Activated CD4-positive, alpha-beta memory T cell treated with anti-CD3 and anti-CD28 coated beads for 36 hours (primary cell): Measurements from ENCODE around the gene TMTC4. TPM values are rescaled to one million over a fixed set of nuclear protein-coding genes. Genes with fewer than 3 reads are reported as not detected.

Source experiments
- CTCF ChIA-PET: fragments of 350-600 bp; sonication (Branson Sonifier 250); formaldehyde crosslinking; loops from one replicate; lab custom pipeline; 2021; ENCODE audit warnings: antibody characterized with exemption, inconsistent platforms; lab: Charles Lee
- POLR2A ChIA-PET: fragments of 350-600 bp; sonication (Branson Sonifier 250); formaldehyde crosslinking; loops from one replicate; lab custom pipeline; 2021; ENCODE audit warnings: antibody characterized with exemption; lab: Charles Lee
- DNase-seq: peaks from one replicate; pipeline ENCODE4 v3.0.0-alpha.2; 2020
- H3K27ac Mint-ChIP-seq: one replicate; pipeline ENCODE4 v1.8.0; 2021; ENCODE audit warnings: mixed read lengths
- H3K27me3 Mint-ChIP-seq: one replicate; pipeline ENCODE4 v1.8.0; 2021; ENCODE audit warnings: mixed read lengths
- H3K36me3 Mint-ChIP-seq: one replicate; pipeline ENCODE4 v1.8.0; 2021; ENCODE audit warnings: mixed read lengths
- H3K4me1 Mint-ChIP-seq: one replicate; pipeline ENCODE4 v1.8.0; 2021; ENCODE audit warnings: low read depth, mixed read lengths
- H3K4me3 Mint-ChIP-seq: one replicate; pipeline ENCODE4 v1.8.0; 2021; ENCODE audit warnings: mild to moderate bottlenecking, mixed read lengths
- H3K9me3 Mint-ChIP-seq: one replicate; pipeline ENCODE4 v1.8.0; 2021; ENCODE audit warnings: mixed read lengths
- intact Hi-C: fragments of 100-400 bp; cut with micrococcal nuclease; formaldehyde crosslinking; loops from one replicate; pipeline ENCODE4 v1.15.1; 2023
- total RNA-seq, 2 experiments: library from RNA; stranded (reverse); gene quantifications; one replicate each; pipeline ENCODE4 v1.2.3, GENCODE V29; 2021

TMTC4 gene
- total RNA-seq, 2 experiments from 2014 or later, result 14.4 to 14.7 TPM

- no peaks in the 10 kb centered on the region for H3K4me1 Mint-ChIP-seq
- H3K36me3 Mint-ChIP-seq, result peaks cover 2% of the 10 kb centered on the region
- ChIA-PET CTCF (no interaction called here), POLR2A (no interaction called here)
- intact Hi-C loops, result no loop called here
- no peak for DNase-seq
- H3K9me3 Mint-ChIP-seq, result no peaks in the 10 kb centered on the region
- no peak overlapping the region for H3K4me3 Mint-ChIP-seq
- no peak overlapping the region for H3K27ac Mint-ChIP-seq
- no peaks in the 10 kb centered on the region for H3K27me3 Mint-ChIP-seq
Observed at GRCh38 chr13:100566543-100566942, 108.1 kb downstream of the TMTC4 start.

DNA sequence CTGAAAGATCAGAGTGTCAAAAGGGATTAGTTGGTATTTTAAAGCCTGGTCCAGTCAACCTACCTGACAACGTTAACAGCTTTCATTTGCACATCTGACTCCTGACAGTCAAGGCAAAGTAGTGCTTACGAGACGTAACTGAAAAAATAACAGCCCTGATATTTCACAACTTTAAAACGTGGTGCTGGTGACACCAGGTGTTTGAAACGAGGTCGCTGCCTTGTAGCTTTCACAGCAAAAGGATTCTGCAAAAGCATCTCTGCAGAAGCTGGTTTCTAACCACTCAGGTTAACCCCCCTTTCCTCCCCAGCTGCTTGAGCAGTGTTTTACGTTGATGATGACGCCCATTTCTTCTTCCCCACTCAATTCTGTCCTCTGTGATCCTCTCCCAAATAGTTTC lies 109.3 kb downstream of the TMTC4 start:
- ChIA-PET CTCF (no interaction called here), POLR2A (no interaction called here)
- H3K9me3 Mint-ChIP-seq, result no peaks in the 10 kb centered on the region
- intact Hi-C loops, result no loop called here
- H3K27ac Mint-ChIP-seq, result no peak overlapping the region
- H3K4me3 Mint-ChIP-seq, result no peak overlapping the region
- no peaks in the 10 kb centered on the region for H3K27me3 Mint-ChIP-seq
- peaks cover 2% of the 10 kb centered on the region for H3K36me3 Mint-ChIP-seq
- no peaks in the 10 kb centered on the region for H3K4me1 Mint-ChIP-seq
- DNase-seq, result no peak

DNA sequence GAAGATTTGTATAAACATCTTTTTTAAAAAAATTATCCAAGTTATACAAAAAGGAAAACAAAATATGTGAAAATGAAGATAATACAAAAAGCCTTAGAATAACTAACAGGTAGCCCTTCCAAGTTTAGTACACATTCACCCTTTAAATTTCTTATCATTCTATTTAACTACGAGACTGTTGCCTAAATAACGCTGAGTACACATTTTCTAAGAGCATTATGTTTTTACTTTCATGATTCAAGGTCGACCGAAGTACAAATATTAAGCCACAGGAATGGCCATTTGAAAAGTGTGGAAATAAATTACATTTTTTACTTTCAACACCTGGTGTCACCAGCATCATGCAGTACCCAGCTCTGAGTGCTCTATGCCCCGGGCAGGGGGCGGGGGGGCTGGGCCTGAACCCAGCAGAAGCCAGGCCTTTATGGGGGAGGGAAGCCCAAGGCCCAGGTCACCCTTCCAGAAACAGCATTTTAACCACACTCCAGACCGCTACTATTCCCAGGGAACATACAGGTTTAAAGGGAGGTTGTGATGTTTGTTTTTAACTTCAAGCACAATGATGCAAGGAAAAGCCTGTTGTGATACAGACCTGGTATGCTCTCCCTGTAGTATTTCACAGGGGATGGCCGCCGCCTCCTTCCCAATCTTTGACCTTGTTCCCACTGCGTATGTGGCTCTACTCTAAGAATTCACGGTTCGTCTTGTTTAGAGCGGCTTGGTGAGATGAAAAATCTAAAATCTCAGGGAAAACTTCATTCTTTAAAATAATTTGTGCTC lies 110.0 kb downstream of the TMTC4 start:
- H3K4me3 Mint-ChIP-seq, result no peak overlapping the region
- ChIA-PET CTCF (interaction anchor here (1.5 kb wide), 1 partner anchor 8 kb away, joined by 5 read pairs; no protein-coding TSS in a partner anchor), POLR2A (no interaction called here)
- H3K4me1 Mint-ChIP-seq, result no peaks in the 10 kb centered on the region
- no peaks in the 10 kb centered on the region for H3K9me3 Mint-ChIP-seq
- peaks cover 2% of the 10 kb centered on the region for H3K36me3 Mint-ChIP-seq
- DNase-seq, result no peak
- intact Hi-C loops, result no loop called here
- H3K27me3 Mint-ChIP-seq, result no peaks in the 10 kb centered on the region
- no peak overlapping the region for H3K27ac Mint-ChIP-seq

GRCh38 chr13:100563779-100564178 lies 110.8 kb downstream of the TMTC4 start:
- intact Hi-C loops, result no loop called here
- Mint-ChIP-seq H3K36me3 (peaks cover 2% of the 10 kb centered on the region), H3K27me3 (no peaks in the 10 kb centered on the region), H3K27ac (no peak overlapping the region), H3K9me3 (no peaks in the 10 kb centered on the region), H3K4me3 (no peak overlapping the region), H3K4me1 (no peaks in the 10 kb centered on the region)
- POLR2A ChIA-PET, result no interaction called here
- CTCF ChIA-PET, result interaction anchor here (1.5 kb wide), 1 partner anchor 9 kb away, joined by 5 read pairs; no protein-coding TSS in a partner anchor
- DNase-seq, result no peak

DNA sequence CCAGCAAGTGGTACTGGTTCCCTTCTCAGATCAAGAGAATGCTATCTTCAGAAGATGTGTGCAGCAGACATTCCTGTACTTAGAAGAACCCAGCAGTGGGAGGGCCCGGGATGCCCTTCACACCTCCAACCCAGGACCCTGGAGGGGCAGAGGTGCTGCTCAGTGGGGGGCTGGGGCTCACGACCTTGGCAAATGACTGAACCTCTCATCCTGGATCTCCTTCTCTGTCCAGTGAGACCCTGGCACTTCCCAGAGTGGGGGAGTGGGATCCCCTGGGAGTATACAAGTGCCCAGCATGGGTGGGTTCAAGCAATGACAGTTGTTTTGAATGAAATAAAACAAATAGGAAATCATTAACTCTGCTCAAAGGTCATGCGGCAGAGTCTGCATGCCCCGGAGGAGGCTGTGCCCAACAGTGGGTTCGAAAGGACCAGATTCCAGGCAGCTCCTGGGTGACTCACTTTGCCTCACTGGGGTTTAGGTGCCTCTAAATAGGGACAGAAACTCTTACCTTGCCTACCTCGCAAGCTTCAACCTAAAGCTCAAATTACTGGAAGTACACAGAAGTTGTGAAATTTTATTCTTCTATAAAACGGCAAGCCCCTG lies 112.9 kb downstream of the TMTC4 start:
- Mint-ChIP-seq H3K27ac (no peak overlapping the region), H3K36me3 (peaks cover 2% of the 10 kb centered on the region), H3K27me3 (no peaks in the 10 kb centered on the region), H3K4me1 (no peaks in the 10 kb centered on the region), H3K9me3 (no peaks in the 10 kb centered on the region), H3K4me3 (no peak overlapping the region)
- ChIA-PET POLR2A (no interaction called here), CTCF (interaction anchor here (3.3 kb wide), 1 partner anchor 11 kb away, joined by 17 read pairs; no protein-coding TSS in a partner anchor)
- no peak for DNase-seq
- intact Hi-C loops, result no loop called here

- ChIA-PET POLR2A (no interaction called here), CTCF (interaction anchor here (3.3 kb wide), 1 partner anchor 12 kb away, joined by 17 read pairs; no protein-coding TSS in a partner anchor)
- H3K9me3 Mint-ChIP-seq, result no peaks in the 10 kb centered on the region
- intact Hi-C loops, result no loop called here
- no peaks in the 10 kb centered on the region for H3K4me1 Mint-ChIP-seq
- peaks cover 2% of the 10 kb centered on the region for H3K36me3 Mint-ChIP-seq
- no peaks in the 10 kb centered on the region for H3K27me3 Mint-ChIP-seq
- no peak overlapping the region for H3K4me3 Mint-ChIP-seq
- no peak overlapping the region for H3K27ac Mint-ChIP-seq
- DNase-seq, result no peak
Observed at GRCh38 chr13:100561158-100561499, 113.5 kb downstream of the TMTC4 start.

GRCh38 chr13:100560498-100561157 lies 114.0 kb downstream of the TMTC4 start:
- POLR2A ChIA-PET, result no interaction called here
- Mint-ChIP-seq H3K4me1 (no peaks in the 10 kb centered on the region), H3K9me3 (no peaks in the 10 kb centered on the region), H3K4me3 (no peak overlapping the region), H3K27me3 (no peaks in the 10 kb centered on the region), H3K27ac (no peak overlapping the region), H3K36me3 (peaks cover 2% of the 10 kb centered on the region)
- intact Hi-C loops, result no loop called here
- CTCF ChIA-PET, result interaction anchor here (1.0 to 3.3 kb wide), 3 partner anchors 12 to 644 kb away, joined by 3 to 17 read pairs (median 3); no protein-coding TSS in a partner anchor
- DNase-seq, result no peak

GRCh38 chr13:100559886-100560285 lies 114.7 kb downstream of the TMTC4 start:
- Mint-ChIP-seq H3K9me3 (no peaks in the 10 kb centered on the region), H3K4me3 (no peak overlapping the region), H3K27me3 (no peaks in the 10 kb centered on the region), H3K4me1 (no peaks in the 10 kb centered on the region), H3K36me3 (no peaks in the 10 kb centered on the region), H3K27ac (no peak overlapping the region)
- CTCF ChIA-PET, result interaction anchor here (1.0 to 3.3 kb wide), 3 partner anchors 13 to 644 kb away, joined by 3 to 17 read pairs (median 3); no protein-coding TSS in a partner anchor
- POLR2A ChIA-PET, result no interaction called here
- intact Hi-C loops, result no loop called here
- no peak for DNase-seq

Other genes with a start within 250 kb of the TMTC4 start
- 1 to 10 TPM; 5.8 to 7.0 TPM for gene GGACT, start 86.0 kb downstream of the TMTC4 start, total RNA-seq